HFFc6 (cell line): Measurements from ENCODE around the gene HLA-B. TPM values are rescaled to one million over a fixed set of nuclear protein-coding genes. Genes with fewer than 3 reads are reported as not detected.

Experiments
- DNase-seq: peaks from one replicate; pipeline ENCODE4 v3.0.0-alpha.2; 2018
- H3K27ac Mint-ChIP-seq: 2 replicates; pipeline ENCODE4 v1.8.0; 2020; ENCODE audit warnings: mild to moderate bottlenecking, mixed read lengths
- H3K27me3 Mint-ChIP-seq: 2 replicates; pipeline ENCODE4 v1.8.0; 2021; ENCODE audit warnings: mild to moderate bottlenecking, moderate library complexity, mixed read lengths; ENCODE audit not compliant: insufficient read depth
- H3K36me3 Mint-ChIP-seq: 2 replicates; pipeline ENCODE4 v1.8.0; 2021; ENCODE audit warnings: low read depth, mixed read lengths
- H3K4me1 Mint-ChIP-seq: 2 replicates; pipeline ENCODE4 v1.8.0; 2020; ENCODE audit warnings: low read depth, mixed read lengths
- H3K4me3 Mint-ChIP-seq: 2 replicates; pipeline ENCODE4 v1.8.0; 2020; ENCODE audit warnings: mild to moderate bottlenecking, moderate library complexity, mixed read lengths
- H3K9me3 Mint-ChIP-seq: 2 replicates; pipeline ENCODE4 v1.8.0; 2020; ENCODE audit warnings: mild to moderate bottlenecking, mixed read lengths
- CTCF ChIP-seq: fragments of 200-600 bp; sonication (generic); IDR thresholded peaks from 2 replicates; pipeline ENCODE4 v1.5.0; 2021; ENCODE audit warnings: antibody characterized with exemption, mild to moderate bottlenecking
- total RNA-seq, 6 experiments: library from RNA; stranded (reverse); fragmentation: NEBNext Ultra II Directional; extraction: Animal tissue kit (Norgen Biotek cat#: 25700); gene quantifications; 2 replicates in 1 of 6; 3 replicates in 5 of 6; pipeline ENCODE4 v1.2.3, GENCODE V29; 2021

The HLA-B gene
- total RNA-seq, 6 experiments from 2014 or later: 74.1 to 178 (median 162) TPM

- Mint-ChIP-seq H3K4me3 (no peak overlapping the region), H3K27ac (no peak overlapping the region), H3K27me3 (peaks cover 39% of the 10 kb centered on the region), H3K4me1 (peaks cover 6% of the 10 kb centered on the region; the same call in 1 of the 2 replicates), H3K36me3 (no peaks in the 10 kb centered on the region), H3K9me3 (no peaks in the 10 kb centered on the region)
- no peak for DNase-seq
- TF ChIP-seq CTCF: no peak
Measured at GRCh38 chr6:31354158-31354863, 2.7 kb downstream of the HLA-B start.

DNA sequence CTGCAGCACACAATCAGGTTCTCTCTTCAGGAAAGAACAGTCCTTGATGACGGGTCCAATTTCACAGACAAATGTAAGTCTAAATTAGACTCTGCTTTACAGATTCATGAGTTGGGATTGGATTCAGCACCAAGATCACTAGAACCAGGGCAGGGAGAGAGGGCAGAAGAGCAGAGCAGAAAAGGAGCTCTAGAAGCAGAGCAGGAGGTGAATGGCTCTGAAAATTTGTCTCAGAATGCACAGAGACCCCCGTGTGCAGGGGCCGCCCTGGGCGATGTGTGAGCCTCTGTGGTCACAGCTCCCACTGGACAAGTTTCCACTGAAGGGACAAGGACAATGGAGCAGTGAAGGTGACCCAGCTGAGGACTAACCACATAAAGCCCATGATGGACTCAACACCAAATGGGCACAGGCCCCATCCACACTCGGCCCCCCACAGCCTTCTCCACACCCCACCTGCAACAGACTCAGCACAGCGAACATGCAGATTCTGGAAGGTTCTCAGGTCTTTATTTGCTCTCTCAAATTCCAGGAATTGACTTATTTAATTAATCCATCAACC is 3.5 kb downstream of the HLA-B start:
- Mint-ChIP-seq H3K27ac (no peak overlapping the region), H3K36me3 (no peaks in the 10 kb centered on the region), H3K27me3 (peaks cover 39% of the 10 kb centered on the region), H3K4me3 (no peak overlapping the region), H3K9me3 (no peaks in the 10 kb centered on the region), H3K4me1 (peaks cover 6% of the 10 kb centered on the region; the same call in 1 of the 2 replicates)
- no peak for DNase-seq
- TF ChIP-seq CTCF: no peak

GRCh38 chr6:31352683-31353383 is 4.1 kb downstream of the HLA-B start:
- Mint-ChIP-seq H3K4me3 (no peak overlapping the region), H3K27ac (no peak overlapping the region), H3K27me3 (peaks cover 41% of the 10 kb centered on the region), H3K4me1 (peaks cover 6% of the 10 kb centered on the region; the same call in 1 of the 2 replicates), H3K36me3 (no peaks in the 10 kb centered on the region), H3K9me3 (no peaks in the 10 kb centered on the region)
- no peak for TF ChIP-seq CTCF
- no peak for DNase-seq

DNA sequence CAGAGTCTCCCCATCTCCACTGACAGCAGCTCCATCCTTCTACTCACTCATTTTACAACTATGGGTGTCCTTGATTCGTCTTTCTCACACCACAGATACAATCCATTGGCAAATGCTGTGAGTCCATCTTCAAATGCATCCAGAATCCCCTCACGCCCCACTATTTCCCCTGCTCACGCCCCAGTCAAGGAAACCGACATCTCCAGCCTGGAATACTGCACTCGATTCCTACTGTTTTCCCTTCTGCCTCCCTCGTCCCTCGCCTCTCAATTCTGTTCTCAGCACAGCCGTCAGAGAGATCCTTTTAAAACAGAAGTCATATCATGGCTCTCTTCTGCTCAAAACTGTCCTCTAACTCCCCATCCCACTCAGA is 4.7 kb downstream of the HLA-B start:
- no peak for TF ChIP-seq CTCF
- no peaks in the 10 kb centered on the region for H3K9me3 Mint-ChIP-seq
- no peak overlapping the region for H3K4me3 Mint-ChIP-seq
- no peaks in the 10 kb centered on the region for H3K36me3 Mint-ChIP-seq
- DNase-seq: no peak
- peaks cover 1% of the 10 kb centered on the region; the same call in 1 of the 2 replicates for H3K4me1 Mint-ChIP-seq
- H3K27me3 Mint-ChIP-seq: peaks cover 36% of the 10 kb centered on the region
- no peak overlapping the region for H3K27ac Mint-ChIP-seq

- Mint-ChIP-seq H3K27me3 (peaks cover 39% of the 10 kb centered on the region), H3K9me3 (no peaks in the 10 kb centered on the region), H3K4me1 (no peaks in the 10 kb centered on the region), H3K36me3 (no peaks in the 10 kb centered on the region), H3K27ac (no peak overlapping the region), H3K4me3 (no peak overlapping the region)
- DNase-seq: no peak
- TF ChIP-seq CTCF: no peak
Measured at GRCh38 chr6:31351401-31352309, 5.3 kb downstream of the HLA-B start.
